GM19395 (cell line): ENCODE data around the gene WWP2.

Experiments
- ATAC-seq: cut with Tn5 transposase; IDR thresholded peaks from one replicate; pipeline ENCODE4 v1.9.1; 2021; ENCODE audit warnings: mild to moderate bottlenecking, moderate library complexity; ENCODE audit not compliant: unreplicated experiment

Gene WWP2

DNA sequence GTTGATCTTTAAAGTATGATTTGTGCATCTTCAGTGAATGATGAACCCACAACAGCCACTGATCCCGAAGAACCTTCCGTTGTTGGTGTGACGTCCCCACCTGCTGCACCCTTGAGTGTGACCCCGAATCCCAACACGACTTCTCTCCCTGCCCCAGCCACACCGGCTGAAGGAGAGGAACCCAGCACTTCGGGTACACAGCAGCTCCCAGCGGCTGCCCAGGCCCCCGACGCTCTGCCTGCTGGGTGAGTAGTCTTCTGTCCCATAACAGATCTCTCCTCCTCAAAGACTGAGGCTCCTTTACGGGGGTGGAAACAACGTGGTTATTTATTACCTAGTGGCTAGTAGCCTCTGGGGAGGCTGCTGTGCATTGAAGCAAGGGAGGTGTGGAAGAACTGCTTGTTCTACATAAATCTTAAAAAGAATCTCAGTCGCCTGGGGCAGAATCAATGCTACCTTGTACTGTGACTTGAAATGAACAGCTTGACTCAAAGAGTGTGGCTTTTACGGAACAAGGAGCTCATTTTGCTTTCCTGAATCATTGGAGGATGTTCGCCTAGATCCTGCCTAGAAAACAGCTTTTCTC is 126.0 kb downstream of the WWP2 start:
- no peak for ATAC-seq

GRCh38 chr16:69889295-69889964 is 127.3 kb downstream of the WWP2 start:
- ATAC-seq, result no peak

DNA sequence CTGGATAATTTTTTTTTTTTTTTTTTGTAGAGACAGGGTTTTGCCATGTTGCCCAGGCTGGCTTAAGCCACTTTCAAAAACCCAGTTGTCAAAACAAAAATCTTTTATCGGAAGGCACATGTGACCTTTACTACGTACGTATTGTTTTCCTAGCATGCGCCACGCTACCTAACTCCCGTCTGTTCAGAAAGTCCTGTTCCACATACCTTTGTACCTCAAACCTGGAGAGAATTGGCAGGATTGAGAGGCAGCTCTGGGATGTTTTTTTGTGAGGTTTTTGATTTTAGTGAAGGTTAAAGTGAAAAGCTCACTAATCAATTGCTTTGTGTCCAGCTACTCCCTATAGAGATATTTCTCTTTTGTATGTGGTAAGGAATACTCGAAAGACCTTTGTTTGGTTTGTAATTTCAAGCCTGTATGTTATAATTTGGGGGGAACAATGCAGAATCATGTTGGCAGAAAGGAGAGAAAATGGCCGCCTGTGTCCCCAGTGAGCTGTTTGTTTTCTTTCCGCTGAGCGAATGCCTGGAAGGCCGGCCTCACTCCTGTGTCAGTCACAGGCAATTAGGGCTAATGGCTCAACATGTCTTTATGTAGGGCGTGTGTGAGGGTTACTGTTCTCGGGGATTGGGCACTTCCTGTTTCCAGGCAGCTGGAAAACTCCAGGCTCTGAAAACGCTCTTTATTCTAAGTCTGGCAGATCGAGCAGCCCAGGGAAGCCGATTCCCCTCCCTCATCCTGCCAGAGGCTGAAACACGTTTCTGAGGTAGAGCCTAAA is 128.2 kb downstream of the WWP2 start:
- no peak for ATAC-seq

GRCh38 chr16:69890892-69891282 is 128.8 kb downstream of the WWP2 start:
- ATAC-seq, result no peak

DNA sequence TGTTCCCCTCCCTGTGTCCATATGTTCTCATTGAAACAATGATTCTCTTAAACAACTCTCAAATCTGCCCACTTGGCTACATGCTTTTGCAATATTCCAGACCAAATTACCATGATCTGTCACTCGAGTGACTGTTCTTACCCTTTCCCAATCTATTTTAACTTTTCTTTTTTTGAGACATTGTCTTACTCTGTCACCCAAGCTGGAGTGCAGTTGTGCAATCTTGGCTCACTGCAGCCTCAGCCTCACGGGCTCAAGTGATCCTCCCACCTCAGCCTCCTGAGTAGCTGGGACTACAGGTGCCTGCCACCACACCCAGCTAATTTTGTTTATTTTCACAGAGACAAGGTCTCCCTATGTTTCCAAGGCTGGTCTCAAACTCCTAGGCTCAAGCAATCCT is 130.2 kb downstream of the WWP2 start:
- no peak for ATAC-seq

DNA sequence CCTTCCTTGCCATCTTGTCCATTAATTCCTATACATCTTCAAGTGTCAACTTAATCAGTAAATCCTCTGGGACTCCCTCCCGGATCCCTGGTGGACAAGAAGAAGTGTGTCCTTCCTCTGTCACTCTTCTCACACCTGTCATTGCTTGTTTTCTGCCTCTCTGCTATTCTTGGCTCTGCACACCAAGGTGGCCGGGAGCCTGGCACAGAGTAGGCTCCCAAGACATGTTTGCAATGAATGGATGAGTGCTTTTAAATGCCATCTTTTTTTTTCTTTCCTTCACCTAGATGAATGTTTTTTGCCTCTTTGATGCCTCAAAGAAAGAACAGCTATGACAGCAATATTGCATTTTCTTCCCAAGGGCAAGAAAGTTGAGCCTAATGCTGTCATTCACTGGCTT is 131.0 kb downstream of the WWP2 start:
- ATAC-seq, result no peak

- ATAC-seq, result no peak
These were observed 132.5 kb downstream of the WWP2 start for GRCh38 chr16:69894676-69895075.

DNA sequence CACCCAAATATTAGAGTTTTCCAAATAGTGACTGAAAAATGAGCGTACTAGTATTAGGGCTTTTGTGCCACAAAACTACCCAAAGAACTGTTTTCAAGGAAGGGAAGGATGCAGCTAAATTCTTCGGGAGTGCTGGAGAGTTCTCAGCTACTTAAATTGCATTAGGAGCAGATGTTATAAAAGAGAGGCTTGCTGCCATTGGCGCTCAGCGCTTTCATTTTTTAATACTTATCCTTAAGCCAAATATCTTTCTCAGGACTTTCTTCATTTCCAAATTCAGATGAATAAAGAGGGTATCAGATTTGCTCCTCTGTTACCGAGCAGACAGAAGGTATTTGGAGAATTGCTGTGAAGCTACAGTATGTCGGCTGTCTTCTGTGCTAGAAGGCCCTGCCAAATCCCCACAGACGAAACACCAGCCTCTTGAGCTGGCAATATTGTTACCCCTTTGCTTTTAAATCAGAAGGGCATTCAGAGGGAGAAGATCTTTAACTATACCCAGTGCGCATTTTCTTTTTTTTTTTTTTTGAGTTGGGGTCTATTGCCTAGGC is 141.8 kb downstream of the WWP2 start:
- ATAC-seq, result no peak

DNA sequence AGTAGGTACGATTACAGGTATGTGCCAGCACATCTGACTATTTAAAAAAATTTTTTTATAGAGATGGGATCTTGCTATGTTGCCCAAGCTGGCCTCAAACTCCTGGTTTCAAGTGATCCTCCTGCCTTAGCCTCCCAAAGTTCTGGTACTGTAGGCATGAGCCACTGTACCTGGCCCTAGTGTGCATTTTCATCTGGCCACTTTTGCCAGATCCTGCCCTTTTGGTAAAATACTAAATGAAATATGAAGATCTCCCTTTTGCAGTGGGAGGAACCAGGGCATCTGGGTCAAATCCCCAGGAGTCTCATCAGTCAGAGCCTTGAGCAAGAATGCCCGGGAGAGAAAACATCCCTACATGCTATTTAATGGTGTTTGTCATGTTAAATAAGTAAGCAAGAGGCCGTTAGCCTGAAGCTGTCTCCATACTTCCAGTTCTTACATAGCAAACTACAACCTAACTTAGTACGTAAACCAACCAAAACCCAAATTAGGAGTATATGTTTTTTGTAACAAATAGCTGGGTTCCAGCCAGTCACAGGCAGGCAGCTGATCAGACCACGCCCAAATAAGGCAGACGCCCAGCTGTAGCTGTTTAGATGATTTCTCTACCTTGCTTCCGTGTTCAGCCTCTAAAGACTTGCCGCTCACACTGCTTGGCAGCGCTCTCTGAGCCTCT is 142.5 kb downstream of the WWP2 start:
- ATAC-seq, result no peak

DNA sequence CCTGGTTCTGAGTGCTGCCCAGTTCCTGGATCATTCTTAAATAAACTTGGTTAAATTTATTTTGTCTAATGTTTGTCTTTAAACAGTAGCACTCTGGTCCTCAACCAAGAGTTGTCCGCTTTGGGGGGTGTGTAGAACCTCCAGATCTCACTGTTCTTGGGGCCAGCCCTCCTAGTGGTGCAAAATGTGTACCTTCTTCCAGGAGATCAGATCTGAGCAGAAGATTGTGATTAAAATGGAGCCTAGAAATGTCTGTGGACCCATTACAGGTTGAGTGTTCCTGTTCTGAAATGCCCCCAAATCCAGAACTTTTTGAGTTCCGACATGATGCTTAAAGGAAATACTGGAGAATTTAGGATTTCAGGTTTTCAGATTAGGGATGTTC is 143.0 kb downstream of the WWP2 start:
- ATAC-seq, result no peak

- ATAC-seq, result no peak
These were observed 144.8 kb downstream of the WWP2 start for GRCh38 chr16:69906838-69907401.

DNA sequence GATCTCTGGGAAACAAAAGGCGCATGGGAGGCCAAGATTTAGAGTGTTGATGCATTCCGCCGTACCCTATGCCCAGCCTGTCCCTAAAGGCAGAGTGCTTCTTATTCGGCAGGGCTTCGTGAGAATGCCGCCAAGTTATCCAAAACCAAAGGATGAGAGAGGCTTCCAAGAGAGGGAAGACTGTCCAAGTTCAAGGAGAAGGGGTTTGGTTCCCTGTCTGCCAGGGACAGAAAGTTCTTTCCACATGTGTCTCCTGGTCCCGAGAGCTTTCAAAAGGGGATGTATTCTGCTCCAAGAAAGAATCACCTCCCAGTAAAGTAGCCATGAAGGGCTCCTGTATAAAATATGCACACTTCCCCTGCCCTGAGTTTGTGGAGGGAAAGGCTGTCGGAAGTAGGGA is 146.9 kb downstream of the WWP2 start:
- ATAC-seq, result no peak

DNA sequence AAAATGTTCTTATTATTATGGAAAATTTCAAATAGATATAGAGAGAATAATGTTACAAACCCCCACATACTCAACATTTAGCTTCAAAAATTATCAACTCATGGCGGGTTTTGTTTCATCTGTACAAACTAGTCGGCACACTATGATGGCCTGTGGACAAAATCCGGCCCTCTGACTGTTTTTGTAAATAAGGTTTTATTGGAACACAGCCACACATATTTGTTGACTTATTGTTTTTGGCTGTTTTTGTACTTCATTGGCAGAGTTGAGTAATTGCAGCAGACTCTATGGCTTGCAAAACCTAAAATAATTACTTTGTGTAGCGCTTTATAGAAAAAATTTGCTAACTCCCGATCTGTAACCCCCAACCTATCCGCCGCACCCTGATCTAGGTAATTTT is 147.6 kb downstream of the WWP2 start:
- no peak for ATAC-seq

DNA sequence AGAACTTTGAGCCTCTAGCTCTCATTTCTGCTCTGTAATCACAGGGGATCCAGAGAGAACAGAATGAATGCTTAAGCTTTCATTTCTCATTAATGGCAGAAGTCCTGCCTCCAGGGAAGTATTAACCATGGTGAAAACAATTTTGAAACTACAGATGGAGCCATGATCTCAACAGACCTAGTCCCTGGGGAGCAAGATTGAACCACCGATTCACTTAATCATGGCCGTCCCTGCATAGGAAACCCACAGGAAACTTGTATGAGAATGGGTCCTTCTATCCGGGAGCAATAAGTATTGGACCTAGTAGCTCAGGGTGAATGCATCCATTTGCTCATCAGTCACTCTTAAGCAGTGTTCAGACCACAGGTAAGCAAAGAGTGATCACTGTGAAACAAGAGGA is 148.8 kb downstream of the WWP2 start:
- no peak for ATAC-seq

DNA sequence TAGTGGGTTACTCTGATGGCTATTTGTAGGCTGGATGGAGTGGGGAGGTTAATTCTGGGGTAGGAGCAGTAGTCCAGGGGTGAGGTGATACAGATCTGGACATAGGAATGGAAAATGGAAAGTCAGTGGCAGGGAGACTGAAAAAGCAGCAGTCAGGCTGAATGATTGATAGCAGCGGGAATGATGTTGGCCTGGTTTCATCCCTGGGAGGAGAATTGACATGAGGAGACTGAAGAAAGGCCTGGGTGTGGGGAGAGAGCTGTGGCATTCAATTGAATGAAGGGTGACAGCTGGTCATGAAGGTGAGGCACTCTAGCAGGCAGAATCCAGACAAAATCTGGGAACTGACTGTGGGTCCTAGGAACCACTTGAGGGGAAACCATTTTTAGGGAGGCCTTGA is 154.3 kb downstream of the WWP2 start:
- ATAC-seq, result no peak

DNA sequence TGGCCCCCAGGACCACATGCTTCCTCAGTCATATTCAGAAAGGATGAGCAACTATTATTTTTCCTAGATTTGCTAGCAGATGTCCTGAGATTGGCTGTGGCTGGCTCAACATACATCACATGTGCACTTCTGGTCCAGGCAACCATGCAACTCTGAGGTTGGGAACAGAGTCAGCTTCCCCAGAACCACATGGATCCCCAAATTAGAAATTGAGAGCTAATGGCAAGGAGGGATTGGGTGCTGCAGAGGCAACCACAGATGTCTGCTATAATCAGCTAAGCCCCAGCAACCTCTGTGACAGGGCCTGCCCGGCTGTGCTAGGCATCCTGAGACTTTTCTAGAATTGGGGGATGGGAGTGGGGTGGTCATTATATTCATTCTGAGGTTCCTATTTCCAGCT is 155.2 kb downstream of the WWP2 start:
- no peak for ATAC-seq

GRCh38 chr16:69917739-69918138 is 155.6 kb downstream of the WWP2 start:
- no peak for ATAC-seq

DNA sequence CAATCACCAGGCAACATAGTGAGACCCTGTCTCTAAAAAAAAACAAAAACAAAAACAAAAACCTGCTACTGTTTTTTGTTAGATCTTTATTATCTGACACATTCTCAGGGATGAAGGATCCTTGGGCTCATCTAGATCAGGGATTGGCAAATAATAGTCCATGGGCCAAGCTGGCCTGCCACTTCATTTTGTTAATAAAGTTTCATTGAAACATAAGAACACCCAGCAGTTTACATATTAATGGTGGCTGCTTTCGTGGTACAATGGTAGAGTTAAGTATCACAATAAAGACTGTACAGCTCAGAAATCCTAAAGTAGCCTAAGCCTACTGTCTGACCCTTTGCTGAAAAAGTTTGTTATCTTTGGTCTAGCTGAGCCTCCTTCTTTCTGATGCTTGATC is 156.1 kb downstream of the WWP2 start:
- ATAC-seq, result no peak

GRCh38 chr16:69921127-69921526 is 159.0 kb downstream of the WWP2 start:
- ATAC-seq, result no peak

DNA sequence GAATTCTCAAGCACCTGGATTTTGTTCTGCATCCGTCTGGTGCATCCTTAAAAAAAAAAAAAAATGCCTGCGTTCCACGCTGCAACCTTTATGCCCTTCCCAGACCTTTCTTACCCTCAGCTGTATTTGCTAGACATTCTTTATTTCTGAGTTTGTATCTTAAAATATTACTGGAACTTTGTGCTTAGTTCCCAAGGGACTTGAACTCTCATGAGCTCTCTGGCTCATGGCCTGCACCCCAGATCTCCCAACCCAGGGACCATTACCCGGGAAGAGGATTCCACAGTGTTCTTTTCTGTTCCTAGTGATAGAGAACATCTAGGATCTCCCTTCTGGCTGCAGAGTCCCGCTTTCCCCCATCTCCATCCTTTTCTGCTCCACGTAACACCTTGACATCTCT is 160.1 kb downstream of the WWP2 start:
- no peak for ATAC-seq
